Measurements from ENCODE around the gene SYNDIG1L. TPM values are rescaled to one million over a fixed set of nuclear protein-coding genes. Genes with fewer than 3 reads are reported as not detected.

Gene SYNDIG1L
- total RNA-seq, 1 experiment from 2014 or later, result not detected

- BruUV-seq (replicated peaks), result no TSS peak
- CTCF ChIA-PET, result no interaction called here
These were observed 6.9 kb downstream of the SYNDIG1L start for GRCh38 chr14:74419086-74419485.

More at GRCh38 chr14:74419086-74419485, 6.9 kb downstream of the SYNDIG1L start:
- Histone ChIP-seq H3K9me2 (ENCODE audit: insufficient read depth) (no peaks in the 10 kb centered on the region), H3K27me3 (ENCODE audit: insufficient read depth, low read length) (peaks cover 67% of the 10 kb centered on the region), H3K79me2 (ENCODE audit: insufficient read depth, low read length) (no peaks in the 10 kb centered on the region), H3K9me3 (ENCODE audit: control insufficient read depth in 1 of 2, insufficient read depth in 1 of 2, low read depth in 1 of 2, low read length in 2 of 2) (no peaks in the 10 kb centered on the region), H4K20me1 (ENCODE audit: insufficient read depth) (no peaks in the 10 kb centered on the region), H3K36me3 (ENCODE audit: control insufficient read depth in 1 of 2, insufficient read depth in 2 of 2, low read length in 2 of 2) (no peaks in the 10 kb centered on the region), H3K4me2 (ENCODE audit: low read length) (no peak overlapping the region), H2AFZ (ENCODE audit: low read depth, low read length, poor library complexity, severe bottlenecking) (no peak overlapping the region), H3K4me3 (replicated peaks in 1 of 2; ENCODE audit: low read depth in 1 of 2, low read length in 2 of 2) (no peak overlapping the region), H3K27ac (ENCODE audit: low read depth, low read length) (no peak overlapping the region), H3K4me1 (ENCODE audit: control insufficient read depth in 1 of 2, insufficient read depth in 2 of 2, low read length in 2 of 2) (peaks cover 6% of the 10 kb centered on the region in 2 experiments; a peak in 3 of 4 replicates), H3K9ac (ENCODE audit: low read length) (no peak overlapping the region)
- intact Hi-C loops (cut with micrococcal nuclease), result no loop called here
- TF ChIP-seq FOSL1 (IDR thresholded peaks at IDR 0.05; ENCODE audit: low read depth) (no peak), EZH2phosphoT487 (IDR thresholded peaks at IDR 0.05; ENCODE audit: borderline replicate concordance) (no peak), CTCF (IDR thresholded peaks at IDR 0.05 in 2 of 3, conservative IDR thresholded peaks at IDR 0.05 in 1 of 3; ENCODE audit: borderline replicate concordance in 1 of 3, insufficient read depth in 1 of 3, low read depth in 2 of 3, low read length in 2 of 3) (no peak), CBX3 (IDR thresholded peaks at IDR 0.05; ENCODE audit: low read depth) (no peak), REST (IDR thresholded peaks at IDR 0.05; ENCODE audit: low read depth) (no peak), SP1 (IDR thresholded peaks at IDR 0.05; ENCODE audit: low read depth) (no peak), YY1 (IDR thresholded peaks at IDR 0.05; ENCODE audit: extremely low read depth, insufficient replicate concordance, low read depth, low read length) (no peak), TCF7L2 (IDR thresholded peaks at IDR 0.05; ENCODE audit: borderline replicate concordance, extremely low read depth, insufficient read depth, insufficient read length) (no peak), ELF1 (IDR thresholded peaks at IDR 0.05; ENCODE audit: borderline replicate concordance, low read depth) (no peak), POLR2AphosphoS5 (IDR thresholded peaks at IDR 0.05; ENCODE audit: low read depth, low read length) (no peak), ZNF274 (IDR thresholded peaks at IDR 0.05; ENCODE audit: low read depth, low read length) (no peak), SIN3A (IDR thresholded peaks at IDR 0.05; ENCODE audit: low read depth) (no peak), ATF3 (IDR thresholded peaks at IDR 0.05) (no peak), MAX (IDR thresholded peaks at IDR 0.05) (no peak), EZH2 (IDR thresholded peaks at IDR 0.05) (no peak), JUND (IDR thresholded peaks at IDR 0.05) (no peak), POLR2A (IDR thresholded peaks at IDR 0.05; ENCODE audit: borderline replicate concordance, extremely low read depth, insufficient read depth, insufficient read length) (no peak), CEBPB (IDR thresholded peaks at IDR 0.05; ENCODE audit: low read depth) (no peak), ZFX (IDR thresholded peaks at IDR 0.05) (no peak), EGR1 (IDR thresholded peaks at IDR 0.05; ENCODE audit: low read depth) (no peak)
- POLR2A ChIA-PET, result no interaction called here
- no peak for DNase-seq (ENCODE audit: low read depth, low spot score)
- RAD21 ChIA-PET (ENCODE audit: low non-redundant PET in 1 of 2, low total read pairs in 2 of 2, uncharacterized antibody in 2 of 2, unreplicated experiment in 2 of 2), result no interaction called here
- ATAC-seq, result no peak
